Naive thymus-derived CD4-positive, alpha-beta T cell (primary cell): Measurements from ENCODE around the gene CRB1. TPM values are rescaled to one million over a fixed set of nuclear protein-coding genes. Genes with fewer than 3 reads are reported as not detected.

Experiments used
- ATAC-seq: fragments of 150-1000 bp; cut with Tn5 transposase; 2 replicates; pipeline ENCODE4 v1.10.0; 2021; ENCODE audit warnings: mild to moderate bottlenecking, moderate library complexity
- CTCF ChIA-PET: fragments of 350-600 bp; sonication (Branson Sonifier 250); formaldehyde crosslinking; loops from one replicate; lab custom pipeline; 2021; ENCODE audit warnings: antibody characterized with exemption; lab: Charles Lee
- POLR2A ChIA-PET: fragments of 350-600 bp; sonication (Branson Sonifier 250); formaldehyde crosslinking; loops from one replicate; lab custom pipeline; 2021; ENCODE audit warnings: antibody characterized with exemption, inconsistent platforms; lab: Charles Lee
- DNase-seq, 9 donors: peaks; one replicate each; pipeline versions ENCODE4 v3.0.0 to v3.0.0-alpha.2; 2020 to 2022; ENCODE audit warnings: mixed read lengths in 1 of 9
- H3K27ac ChIP-seq: one replicate; pipeline ENCODE4 v1.7.0; 2013; ENCODE audit warnings: mild to moderate bottlenecking, low read depth, low read length, moderate library complexity
- H3K27me3 ChIP-seq, 2 donors: one replicate each; pipeline ENCODE4 v1.7.0; 2013; ENCODE audit warnings: low read length in 2 of 2, mild to moderate bottlenecking in 2 of 2, moderate library complexity in 2 of 2; ENCODE audit not compliant: control insufficient read depth in 2 of 2, insufficient read depth in 2 of 2
- H3K36me3 ChIP-seq, 3 experiments: 1 replicate in 2 of 3; 2 replicates in 1 of 3; pipeline ENCODE4 v1.7.0; 2013; ENCODE audit warnings: low read length in 3 of 3, mild to moderate bottlenecking in 3 of 3, moderate library complexity in 1 of 3; ENCODE audit not compliant: insufficient read depth in 3 of 3, control insufficient read depth in 2 of 3
- H3K4me1 ChIP-seq, 2 donors: one replicate each; pipeline ENCODE4 v1.7.0; 2013; ENCODE audit warnings: low read length in 2 of 2, mild to moderate bottlenecking in 2 of 2, moderate library complexity in 1 of 2; ENCODE audit not compliant: control insufficient read depth in 2 of 2, insufficient read depth in 2 of 2
- H3K4me3 ChIP-seq: 2 replicates; pipeline ENCODE4 v1.7.0; 2013; ENCODE audit warnings: mild to moderate bottlenecking, low read length
- H3K9me3 ChIP-seq, 3 experiments: 1 replicate in 2 of 3; 2 replicates in 1 of 3; pipeline ENCODE4 v1.7.0; 2013; ENCODE audit warnings: low read length in 3 of 3; ENCODE audit not compliant: control insufficient read depth in 2 of 3
- H3K27ac Mint-ChIP-seq, 9 donors: one replicate each; pipeline ENCODE4 v1.8.0; 2020 to 2022; ENCODE audit warnings: mixed read lengths in 9 of 9, mild to moderate bottlenecking in 8 of 9, moderate library complexity in 5 of 9, inconsistent platforms in 2 of 9
- H3K27me3 Mint-ChIP-seq, 5 donors: one replicate each; pipeline ENCODE4 v1.8.0; 2021 to 2022; ENCODE audit warnings: mixed read lengths in 5 of 5, mild to moderate bottlenecking in 1 of 5
- H3K36me3 Mint-ChIP-seq, 5 donors: one replicate each; pipeline ENCODE4 v1.8.0; 2020 to 2022; ENCODE audit warnings: mixed read lengths in 5 of 5, mild to moderate bottlenecking in 3 of 5, inconsistent platforms in 1 of 5
- H3K4me1 Mint-ChIP-seq, 7 donors: one replicate each; pipeline ENCODE4 v1.8.0; 2020 to 2022; ENCODE audit warnings: mixed read lengths in 7 of 7, mild to moderate bottlenecking in 3 of 7, inconsistent platforms in 1 of 7
- H3K4me3 Mint-ChIP-seq, 10 donors: one replicate each; pipeline ENCODE4 v1.8.0; 2020 to 2022; ENCODE audit warnings: mild to moderate bottlenecking in 10 of 10, mixed read lengths in 10 of 10, moderate library complexity in 6 of 10, inconsistent platforms in 2 of 10
- H3K9me3 Mint-ChIP-seq, 11 donors: one replicate each; pipeline ENCODE4 v1.8.0; 2020 to 2022; ENCODE audit warnings: mixed read lengths in 11 of 11, mild to moderate bottlenecking in 4 of 11, inconsistent platforms in 1 of 11, moderate library complexity in 1 of 11
- intact Hi-C, 2 donors: fragments of 100-400 bp; cut with micrococcal nuclease; formaldehyde crosslinking; loops; one replicate each; pipeline ENCODE4 v1.15.1; 2023
- polyA plus RNA-seq, 2 donors: library from polyadenylated mRNA; unstranded; fragments of 300-500 nt; fragmentation: Illumina TruSeq; gene quantifications; one replicate each; pipeline ENCODE4 v1.2.3, GENCODE V29; 2021
- total RNA-seq, 6 experiments: library from RNA in 5 of 6; stranded (reverse) in 5 of 6; gene quantifications; 1 replicate in 5 of 6; 2 replicates in 1 of 6; pipeline ENCODE4 v1.2.3 and lab custom pipeline; 2021 to 2026

CRB1 gene
- total and polyA plus RNA-seq, 7 experiments from 2014 or later, result 0.08 to 3.2 (median 0.49) TPM; not detected in 2

DNA sequence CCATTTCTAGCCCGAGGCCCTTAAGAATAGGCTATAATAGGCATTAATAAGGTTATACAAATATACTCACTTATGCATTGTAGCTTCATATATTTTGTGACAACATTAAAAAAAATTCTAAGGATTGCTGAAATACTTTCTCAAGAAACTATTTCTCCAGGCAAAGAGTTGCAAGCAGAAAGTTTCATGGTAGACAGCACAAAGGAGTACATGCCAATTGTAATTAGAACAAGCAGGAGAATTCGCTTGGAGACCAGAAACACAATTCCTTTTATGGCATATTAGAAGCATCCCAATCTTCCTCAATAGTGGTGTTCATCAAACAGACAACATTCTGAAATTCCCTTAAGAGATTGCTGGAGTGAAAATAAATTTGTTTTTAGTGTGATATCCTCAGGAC, 122.8 kb downstream of the CRB1 start:
- no peaks in the 10 kb centered on the region for H3K36me3 Mint-ChIP-seq
- no peak overlapping the region for H3K4me3 ChIP-seq
- no peaks in the 10 kb centered on the region for H3K36me3 ChIP-seq
- POLR2A ChIA-PET, result no interaction called here
- intact Hi-C loops, result loop anchor here in 1 of 2 donors (1.0 to 5.0 kb wide), 7 partner anchors 9 to 1076 kb away; partner anchors contain the start of genes C1orf53 and NEK7
- no peaks in the 10 kb centered on the region for H3K9me3 Mint-ChIP-seq
- no peaks in the 10 kb centered on the region for H3K9me3 ChIP-seq
- ATAC-seq (no peak), DNase-seq (no peak)
- peak overlapping the region; percentile 45 for H3K27ac ChIP-seq
- H3K4me1 ChIP-seq, result peaks cover 0 to 28% of the 10 kb centered on the region in 2 donors
- peak overlapping the region; percentile 65 to 93 (median 88) for H3K27ac Mint-ChIP-seq
- CTCF ChIA-PET, result no interaction called here
- peaks cover 0 to 24% (median 0%) of the 10 kb centered on the region in 5 donors for H3K27me3 Mint-ChIP-seq
- peak overlapping the region in 9 of 10 donors; percentile 28 to 72 (median 68) for H3K4me3 Mint-ChIP-seq
- H3K27me3 ChIP-seq, result no peaks in the 10 kb centered on the region
- peaks cover 17 to 56% (median 46%) of the 10 kb centered on the region in 7 donors for H3K4me1 Mint-ChIP-seq

DNA sequence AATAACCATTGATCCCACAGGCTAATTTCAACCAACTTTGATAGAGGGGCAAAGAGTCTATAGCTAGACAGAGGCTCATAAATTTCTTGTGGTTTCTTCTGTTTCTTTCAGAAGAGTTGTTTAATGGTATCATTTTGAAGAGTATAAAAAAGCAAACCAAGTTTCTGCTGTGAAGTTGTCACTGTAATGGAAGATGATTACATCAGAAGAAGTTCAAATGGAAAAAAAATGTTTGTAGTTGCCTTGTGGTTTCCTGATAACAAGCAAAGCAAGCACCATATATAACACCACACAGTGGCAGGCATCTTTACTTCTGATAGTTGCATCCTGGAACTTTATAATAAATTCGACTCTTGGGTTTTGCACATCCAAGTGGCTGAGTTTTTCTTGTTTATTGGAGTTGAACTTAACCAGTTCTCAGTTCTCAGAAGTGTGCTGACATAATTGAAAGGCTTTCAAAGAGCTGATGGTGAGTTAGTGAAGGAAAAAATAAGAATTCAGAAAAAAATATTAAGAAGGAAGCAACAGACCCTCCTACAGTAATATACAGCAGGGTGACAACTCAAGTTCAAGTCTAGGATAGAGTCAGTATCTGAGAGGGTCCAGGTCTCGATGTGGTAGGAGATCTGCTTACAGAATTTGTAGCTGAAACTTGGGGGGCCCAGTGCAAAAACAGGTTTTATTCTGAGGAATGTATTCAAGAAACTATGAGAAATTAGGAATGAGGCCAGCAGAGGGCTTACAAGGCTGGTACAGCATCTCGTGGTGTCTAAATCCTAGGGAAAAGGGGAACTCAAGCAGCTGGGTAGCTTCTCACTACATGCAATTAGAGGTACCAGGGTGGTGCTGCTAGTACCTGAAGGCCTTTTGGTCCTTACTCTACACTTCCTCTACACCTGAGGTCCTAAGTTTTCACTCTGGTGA, 123.5 kb downstream of the CRB1 start:
- H3K27me3 ChIP-seq, result no peaks in the 10 kb centered on the region
- ChIA-PET CTCF (interaction anchor here (1.3 kb wide), 2 partner anchors 8 kb away, joined by 3 to 7 read pairs; no protein-coding TSS in a partner anchor), POLR2A (interaction anchor here (1.2 kb wide), 1 partner anchor 11 kb away, joined by 3 read pairs; no protein-coding TSS in a partner anchor)
- peak; percentile 95 for ATAC-seq
- H3K27me3 Mint-ChIP-seq, result peaks cover 0 to 20% (median 0%) of the 10 kb centered on the region in 5 donors
- H3K9me3 Mint-ChIP-seq, result no peaks in the 10 kb centered on the region
- intact Hi-C loops, result loop anchor here in 1 of 2 donors (1.0 to 5.0 kb wide), 7 partner anchors 9 to 1076 kb away; partner anchors contain the start of genes C1orf53 and NEK7
- H3K4me1 ChIP-seq, result peaks cover 0 to 28% of the 10 kb centered on the region in 2 donors
- H3K27ac ChIP-seq, result peak overlapping the region; percentile 45
- H3K9me3 ChIP-seq, result no peaks in the 10 kb centered on the region
- H3K4me1 Mint-ChIP-seq, result peaks cover 18 to 56% (median 46%) of the 10 kb centered on the region in 7 donors
- DNase-seq, result peak in 7 of 9 donors; percentile 63 to 89 (median 82)
- peak overlapping the region; percentile 65 to 93 (median 88) for H3K27ac Mint-ChIP-seq
- H3K4me3 Mint-ChIP-seq, result peak overlapping the region in 9 of 10 donors; percentile 28 to 72 (median 68)
- H3K4me3 ChIP-seq, result no peak overlapping the region
- no peaks in the 10 kb centered on the region for H3K36me3 Mint-ChIP-seq
- H3K36me3 ChIP-seq, result no peaks in the 10 kb centered on the region

DNA sequence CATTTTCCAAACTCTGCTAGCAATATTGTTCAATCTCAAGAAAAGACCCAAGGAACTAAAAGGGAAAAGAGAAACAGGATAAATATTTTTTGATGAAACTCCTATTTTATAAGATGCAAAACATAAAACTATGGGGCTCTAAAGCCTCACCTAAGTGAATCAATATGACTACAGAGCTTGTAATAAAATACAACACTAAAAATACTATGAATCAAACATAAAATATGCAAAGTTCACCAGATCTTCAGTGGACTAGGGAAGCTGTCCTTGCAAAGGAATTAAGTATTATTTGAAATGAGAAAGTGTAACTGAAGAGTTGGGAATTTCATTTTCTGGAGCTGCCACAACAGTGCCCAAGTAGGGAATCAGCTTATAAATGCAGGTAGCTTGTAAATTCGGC, 124.5 kb downstream of the CRB1 start:
- ChIA-PET POLR2A (interaction anchor here (1.2 kb wide), 1 partner anchor 12 kb away, joined by 3 read pairs; no protein-coding TSS in a partner anchor), CTCF (interaction anchor here (1.3 kb wide), 2 partner anchors 7 to 9 kb away, joined by 3 to 7 read pairs; no protein-coding TSS in a partner anchor)
- intact Hi-C loops, result loop anchor here in 1 of 2 donors (5.0 kb wide), 5 partner anchors 35 to 1075 kb away; partner anchors contain the start of gene C1orf53
- Mint-ChIP-seq H3K9me3 (no peaks in the 10 kb centered on the region), H3K4me3 (peak overlapping the region in 1 of 10 donors; percentile 72), H3K27ac (peak overlapping the region in 6 of 9 donors; percentile 52 to 93 (median 90)), H3K36me3 (no peaks in the 10 kb centered on the region), H3K4me1 (peaks cover 18 to 56% (median 46%) of the 10 kb centered on the region in 7 donors), H3K27me3 (peaks cover 0 to 14% (median 0%) of the 10 kb centered on the region in 5 donors)
- no peaks in the 10 kb centered on the region for H3K36me3 ChIP-seq
- no peak overlapping the region for H3K27ac ChIP-seq
- peaks cover 0 to 28% of the 10 kb centered on the region in 2 donors for H3K4me1 ChIP-seq
- no peak for ATAC-seq
- DNase-seq, result no peak
- no peak overlapping the region for H3K4me3 ChIP-seq
- H3K9me3 ChIP-seq, result no peaks in the 10 kb centered on the region
- H3K27me3 ChIP-seq, result no peaks in the 10 kb centered on the region

DNA sequence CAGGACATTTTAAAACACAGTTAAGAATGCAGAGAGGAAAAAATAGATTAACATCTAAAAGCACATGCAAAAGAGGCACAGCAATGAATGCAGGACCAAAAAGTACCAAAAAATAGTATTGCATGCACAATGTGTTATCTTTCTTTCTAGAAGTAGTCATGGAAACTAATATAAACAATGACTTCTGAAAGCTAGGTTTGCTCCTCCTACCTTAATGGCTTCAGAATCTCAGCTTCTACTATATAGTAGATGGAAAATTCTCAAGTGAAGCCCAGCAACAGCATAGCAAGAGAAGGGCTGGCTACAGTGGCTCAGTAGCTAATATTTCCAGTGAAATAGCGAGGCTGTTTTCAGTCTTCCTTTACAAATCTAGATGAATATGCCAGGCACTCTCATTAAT, 125.1 kb downstream of the CRB1 start:
- peaks cover 0 to 28% of the 10 kb centered on the region in 2 donors for H3K4me1 ChIP-seq
- POLR2A ChIA-PET, result no interaction called here
- H3K27ac ChIP-seq, result no peak overlapping the region
- no peaks in the 10 kb centered on the region for H3K36me3 ChIP-seq
- no peaks in the 10 kb centered on the region for H3K27me3 ChIP-seq
- Mint-ChIP-seq H3K27me3 (peaks cover 0 to 13% (median 0%) of the 10 kb centered on the region in 5 donors), H3K36me3 (no peaks in the 10 kb centered on the region), H3K27ac (peak overlapping the region in 4 of 9 donors; percentile 22 to 88 (median 52)), H3K4me3 (no peak overlapping the region), H3K4me1 (peaks cover 18 to 56% (median 46%) of the 10 kb centered on the region in 7 donors), H3K9me3 (no peaks in the 10 kb centered on the region)
- intact Hi-C loops, result loop anchor here in 1 of 2 donors (5.0 kb wide), 5 partner anchors 36 to 1074 kb away; partner anchors contain the start of gene C1orf53
- no peaks in the 10 kb centered on the region for H3K9me3 ChIP-seq
- CTCF ChIA-PET, result interaction anchor here (1.3 kb wide), 1 partner anchor 10 kb away, joined by 3 read pairs; no protein-coding TSS in a partner anchor
- DNase-seq (peak in 6 of 9 donors; percentile 15 to 42 (median 28)), ATAC-seq (peak; percentile 30)
- no peak overlapping the region for H3K4me3 ChIP-seq

- H3K27me3 Mint-ChIP-seq, result peaks cover 0 to 12% (median 0%) of the 10 kb centered on the region in 5 donors
- intact Hi-C loops, result loop anchor here in 1 of 2 donors (5.0 kb wide), 5 partner anchors 36 to 1074 kb away; partner anchors contain the start of gene C1orf53
- no peaks in the 10 kb centered on the region for H3K36me3 ChIP-seq
- H3K27ac ChIP-seq, result no peak overlapping the region
- no peaks in the 10 kb centered on the region for H3K27me3 ChIP-seq
- no peaks in the 10 kb centered on the region for H3K36me3 Mint-ChIP-seq
- no peaks in the 10 kb centered on the region for H3K9me3 ChIP-seq
- no peak overlapping the region for H3K4me3 Mint-ChIP-seq
- H3K27ac Mint-ChIP-seq, result no peak overlapping the region
- H3K4me1 Mint-ChIP-seq, result peaks cover 18 to 54% (median 46%) of the 10 kb centered on the region in 7 donors
- no peak for ATAC-seq
- DNase-seq, result no peak
- CTCF ChIA-PET, result no interaction called here
- no peaks in the 10 kb centered on the region for H3K9me3 Mint-ChIP-seq
- POLR2A ChIA-PET, result no interaction called here
- H3K4me1 ChIP-seq, result peaks cover 0 to 28% of the 10 kb centered on the region in 2 donors
- H3K4me3 ChIP-seq, result no peak overlapping the region
These were observed 125.7 kb downstream of the CRB1 start for GRCh38 chr1:197393772-197394171.
